K562 (cell line): ENCODE data around the gene SESN2. TPM values are rescaled to one million over a fixed set of nuclear protein-coding genes. Genes with fewer than 3 reads are reported as not detected.

ENCODE experiments used
- BHLHE40 ChIP-seq: IDR thresholded peaks from 2 replicates; pipeline ENCODE4 v1.6.1; 2011; ENCODE audit warnings: low read length, improper control_type of control experiment
- KDM1A ChIP-seq, 2 experiments: fragments of 450-650 bp; IDR thresholded peaks; 2 replicates each; pipeline ENCODE4 v1.6.1; 2016; ENCODE audit warnings: mild to moderate bottlenecking in 2 of 2
- MXI1 ChIP-seq: IDR thresholded peaks from 2 replicates; pipeline ENCODE4 v1.6.1; 2011; ENCODE audit warnings: low read depth, mild to moderate bottlenecking, improper control_type of control experiment, low read length
- NRF1 ChIP-seq, 2 experiments: fragments of 450-650 bp; IDR thresholded peaks in 1 of 2; conservative IDR thresholded peaks in 1 of 2; 2 replicates each; pipeline ENCODE4 v1.6.1; 2014; ENCODE audit warnings: mild to moderate bottlenecking in 2 of 2
- PHB2 ChIP-seq: fragments of 450-650 bp; IDR thresholded peaks from 2 replicates; pipeline ENCODE4 v1.6.1; 2017; ENCODE audit warnings: low read depth
- RCOR1 ChIP-seq, 2 experiments: IDR thresholded peaks; 2 replicates each; pipeline ENCODE4 v1.6.1; 2012; ENCODE audit warnings: low read depth in 2 of 2, low read length in 2 of 2, borderline replicate concordance in 1 of 2, improper control_type of control experiment in 1 of 2
- ZNF146 ChIP-seq: IDR thresholded peaks from one replicate; pipeline ENCODE4 v1.6.1; 2018; ENCODE audit warnings: missing compliant biosample characterization; ENCODE audit not compliant: unreplicated experiment
- ZNF24 ChIP-seq: fragments of 450-650 bp; IDR thresholded peaks from 2 replicates; pipeline ENCODE4 v1.6.1; 2016
- ZNF512 ChIP-seq: IDR thresholded peaks from 2 replicates; pipeline ENCODE4 v1.6.1; 2016; ENCODE audit warnings: missing genetic modification characterization, missing compliant biosample characterization
- ZNF583 ChIP-seq: fragments of 250-450 bp; sonication (Bioruptor Pico); IDR thresholded peaks from 2 replicates; pipeline ENCODE4 v1.4.0; 2020
- ZNF77 ChIP-seq: fragments of 250-450 bp; sonication (Bioruptor Pico); IDR thresholded peaks from 2 replicates; pipeline ENCODE4 v1.5.0; 2020
- polyA plus RNA-seq, 8 experiments: library from polyadenylated mRNA; depleted of rRNA in 4 of 8; stranded (reverse) in 5 of 8; unstranded in 3 of 8; fragments of >200 nt; fragmentation: Nextera tagmentation in 2 of 8; fragmentation: Illumina TruSeq in 1 of 8; extraction: Ambion mirVana in 2 of 8; extraction: Trizol in 1 of 8; gene quantifications; 2 replicates each; pipeline versions ENCODE4 v1.2.1 to v1.2.3, GENCODE V29; 2011 to 2014; ENCODE audit warnings: inconsistent platforms in 1 of 8, missing spikeins in 1 of 8
- total RNA-seq, 7 experiments: library from RNA; depleted of rRNA in 6 of 7; stranded (reverse); fragments of >200 nt in 6 of 7; fragmentation: Illumina TruSeq in 2 of 7; extraction: Trizol in 2 of 7; gene quantifications; 2 replicates each; pipeline versions ENCODE4 v1.2.1 to v1.2.3, GENCODE V29; 2011 to 2021; ENCODE audit warnings: low replicate concordance in 1 of 7
- TF ChIP-seq, protein P1 (sequence below): fragments of 450-650 bp; IDR thresholded peaks from 2 replicates; pipeline ENCODE4 v1.7.1; 2018; ENCODE audit warnings: mild to moderate bottlenecking, low read depth; ENCODE audit not compliant: partially characterized antibody
- TF ChIP-seq, protein P2 (sequence below): sonication (generic); formaldehyde crosslinking; IDR thresholded peaks from 2 replicates; pipeline ENCODE4 v1.8.0; 2022; ENCODE audit warnings: mild to moderate bottlenecking, missing genetic modification reagents, borderline replicate concordance

The SESN2 gene
- total and polyA plus RNA-seq, 9 of the 15 experiments (the other 6 are each of a cell fraction or from before 2014, with no cell fraction given), result 3.7 to 71.3 (median 16.8) TPM

GRCh38 chr1:28260803-28261174 lies 1.5 kb downstream of the SESN2 start (continued):
- TF ChIP-seq RCOR1 (IDR thresholded peaks at IDR 0.05; ENCODE audit: borderline replicate concordance in 1 of 2, low read depth in 2 of 2, low read length in 2 of 2), result peak; percentile 54 to 62; a peak in 2 of 4 replicates
- no peak for TF ChIP-seq MXI1
- TF ChIP-seq, protein P1, sequence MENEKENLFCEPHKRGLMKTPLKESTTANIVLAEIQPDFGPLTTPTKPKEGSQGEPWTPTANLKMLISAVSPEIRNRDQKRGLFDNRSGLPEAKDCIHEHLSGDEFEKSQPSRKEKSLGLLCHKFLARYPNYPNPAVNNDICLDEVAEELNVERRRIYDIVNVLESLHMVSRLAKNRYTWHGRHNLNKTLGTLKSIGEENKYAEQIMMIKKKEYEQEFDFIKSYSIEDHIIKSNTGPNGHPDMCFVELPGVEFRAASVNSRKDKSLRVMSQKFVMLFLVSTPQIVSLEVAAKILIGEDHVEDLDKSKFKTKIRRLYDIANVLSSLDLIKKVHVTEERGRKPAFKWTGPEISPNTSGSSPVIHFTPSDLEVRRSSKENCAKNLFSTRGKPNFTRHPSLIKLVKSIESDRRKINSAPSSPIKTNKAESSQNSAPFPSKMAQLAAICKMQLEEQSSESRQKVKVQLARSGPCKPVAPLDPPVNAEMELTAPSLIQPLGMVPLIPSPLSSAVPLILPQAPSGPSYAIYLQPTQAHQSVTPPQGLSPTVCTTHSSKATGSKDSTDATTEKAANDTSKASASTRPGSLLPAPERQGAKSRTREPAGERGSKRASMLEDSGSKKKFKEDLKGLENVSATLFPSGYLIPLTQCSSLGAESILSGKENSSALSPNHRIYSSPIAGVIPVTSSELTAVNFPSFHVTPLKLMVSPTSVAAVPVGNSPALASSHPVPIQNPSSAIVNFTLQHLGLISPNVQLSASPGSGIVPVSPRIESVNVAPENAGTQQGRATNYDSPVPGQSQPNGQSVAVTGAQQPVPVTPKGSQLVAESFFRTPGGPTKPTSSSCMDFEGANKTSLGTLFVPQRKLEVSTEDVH, result no peak
- TF ChIP-seq ZNF146 (CRISPR knock-in tag), result no peak
- TF ChIP-seq ZNF512 (tag), result no peak
- TF ChIP-seq PHB2, result no peak
- no peak for TF ChIP-seq NRF1 (conservative IDR thresholded peaks at IDR 0.05 in 1 of 2, IDR thresholded peaks at IDR 0.05 in 1 of 2)
- TF ChIP-seq ZNF583 (CRISPR knock-in tag), result no peak
- TF ChIP-seq BHLHE40, result no peak
- no peak for TF ChIP-seq ZNF24
- TF ChIP-seq, protein P2, sequence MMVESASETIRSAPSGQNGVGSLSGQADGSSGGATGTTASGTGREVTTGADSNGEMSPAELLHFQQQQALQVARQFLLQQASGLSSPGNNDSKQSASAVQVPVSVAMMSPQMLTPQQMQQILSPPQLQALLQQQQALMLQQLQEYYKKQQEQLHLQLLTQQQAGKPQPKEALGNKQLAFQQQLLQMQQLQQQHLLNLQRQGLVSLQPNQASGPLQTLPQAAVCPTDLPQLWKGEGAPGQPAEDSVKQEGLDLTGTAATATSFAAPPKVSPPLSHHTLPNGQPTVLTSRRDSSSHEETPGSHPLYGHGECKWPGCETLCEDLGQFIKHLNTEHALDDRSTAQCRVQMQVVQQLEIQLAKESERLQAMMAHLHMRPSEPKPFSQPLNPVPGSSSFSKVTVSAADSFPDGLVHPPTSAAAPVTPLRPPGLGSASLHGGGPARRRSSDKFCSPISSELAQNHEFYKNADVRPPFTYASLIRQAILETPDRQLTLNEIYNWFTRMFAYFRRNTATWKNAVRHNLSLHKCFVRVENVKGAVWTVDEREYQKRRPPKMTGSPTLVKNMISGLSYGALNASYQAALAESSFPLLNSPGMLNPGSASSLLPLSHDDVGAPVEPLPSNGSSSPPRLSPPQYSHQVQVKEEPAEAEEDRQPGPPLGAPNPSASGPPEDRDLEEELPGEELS (CRISPR knock-in tag), result no peak
- TF ChIP-seq ZNF77 (CRISPR knock-in tag), result no peak
- peak; percentile 83 to 84 for TF ChIP-seq KDM1A (IDR thresholded peaks at IDR 0.05)
